NCI-H82 (cell line): Measurements from ENCODE around the gene RADX.
A peak's percentile ranks its signal among the peaks of the same experiment; 100 is the strongest.

ENCODE experiments used
- DNase-seq: peaks from one replicate; lab custom pipeline; 2025; lab: John Stamatoyannopoulos, UW

RADX gene

GRCh38 chrX:106692425-106693065, 80.8 kb downstream of the RADX start:
- DNase-seq, result no peak

- no peak for DNase-seq
These were observed 84.7 kb downstream of the RADX start for GRCh38 chrX:106696502-106696901.

GRCh38 chrX:106698693-106699092, 86.9 kb downstream of the RADX start:
- DNase-seq, result no peak

- no peak for DNase-seq
These were observed 90.9 kb downstream of the RADX start for GRCh38 chrX:106702636-106703035.

GRCh38 chrX:106706466-106706865, 94.7 kb downstream of the RADX start:
- DNase-seq, result no peak

GRCh38 chrX:106707771-106708454, 96.1 kb downstream of the RADX start:
- no peak for DNase-seq

- no peak for DNase-seq
These were observed 99.0 kb downstream of the RADX start for GRCh38 chrX:106710771-106711170.

GRCh38 chrX:106711375-106711774, 99.6 kb downstream of the RADX start:
- no peak for DNase-seq

GRCh38 chrX:106716004-106716403, 104.2 kb downstream of the RADX start:
- DNase-seq, result no peak

- no peak for DNase-seq
These were observed 104.7 kb downstream of the RADX start for GRCh38 chrX:106716463-106716862.

GRCh38 chrX:106718709-106719108, 106.9 kb downstream of the RADX start:
- no peak for DNase-seq

- DNase-seq, result no peak
These were observed 114.2 kb downstream of the RADX start for GRCh38 chrX:106725931-106726330.

- DNase-seq, result peak; percentile 64
These were observed 115.0 kb downstream of the RADX start, which contains the start of gene RNF128 for GRCh38 chrX:106726485-106727437. Gene RNF128 (plus strand): TSS chrX:106726701. CDS start chrX:106726914, 213 bp downstream.

GRCh38 chrX:106728337-106728736, 116.6 kb downstream of the RADX start:
- peak; percentile 39 for DNase-seq
